ENCODE results near the gene CDC42EP2. TPM values are rescaled to one million over a fixed set of nuclear protein-coding genes. Genes with fewer than 3 reads are reported as not detected.
A peak's percentile ranks its signal among the peaks of the same experiment; 100 is the strongest.

CDC42EP2 gene
- total RNA-seq, 1 donor from 2014 or later, result 37.7 TPM

GRCh38 chr11:65303555-65303954, 11.1 kb upstream of the CDC42EP2 start:
- Mint-ChIP-seq H3K36me3 (ENCODE audit: low read depth, unreplicated experiment) (peaks cover 8% of the 10 kb centered on the region), H3K4me3 (ENCODE audit: unreplicated experiment) (peak overlapping the region; percentile 33), H3K27ac (ENCODE audit: unreplicated experiment) (no peak overlapping the region), H3K9me3 (ENCODE audit: unreplicated experiment) (no peaks in the 10 kb centered on the region), H3K4me1 (ENCODE audit: unreplicated experiment) (peaks cover 7% of the 10 kb centered on the region), H3K27me3 (ENCODE audit: unreplicated experiment) (peaks cover 14% of the 10 kb centered on the region)
- no peak for TF ChIP-seq CTCF (IDR thresholded peaks at IDR 0.05; ENCODE audit: unreplicated experiment)
- DNase-seq (ENCODE audit: low spot score), result no peak

DNA sequence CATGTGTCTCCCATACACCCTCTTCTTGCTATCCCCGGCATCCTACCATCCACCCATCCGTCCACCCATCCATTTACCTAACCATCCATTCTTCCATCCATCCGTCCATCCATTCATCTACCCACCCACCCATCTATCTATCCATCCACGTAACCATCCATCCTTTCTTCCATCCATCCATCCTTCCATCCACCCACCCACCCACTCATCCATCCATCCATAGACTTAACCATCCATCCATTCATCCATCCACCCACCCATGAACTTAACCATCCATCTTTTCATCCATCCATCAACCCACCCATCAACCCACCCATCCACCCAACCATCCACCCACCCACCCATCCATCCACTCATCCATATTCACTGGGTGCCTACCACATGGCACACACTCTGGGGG, 10.6 kb upstream of the CDC42EP2 start:
- Mint-ChIP-seq H3K27ac (ENCODE audit: unreplicated experiment) (peak overlapping the region; percentile 50), H3K9me3 (ENCODE audit: unreplicated experiment) (no peaks in the 10 kb centered on the region), H3K27me3 (ENCODE audit: unreplicated experiment) (peaks cover 14% of the 10 kb centered on the region), H3K36me3 (ENCODE audit: low read depth, unreplicated experiment) (peaks cover 8% of the 10 kb centered on the region), H3K4me1 (ENCODE audit: unreplicated experiment) (peaks cover 7% of the 10 kb centered on the region), H3K4me3 (ENCODE audit: unreplicated experiment) (peak overlapping the region; percentile 33)
- DNase-seq (ENCODE audit: low spot score), result no peak
- TF ChIP-seq CTCF (IDR thresholded peaks at IDR 0.05; ENCODE audit: unreplicated experiment), result no peak

GRCh38 chr11:65304613-65305012, 10.1 kb upstream of the CDC42EP2 start:
- Mint-ChIP-seq H3K9me3 (ENCODE audit: unreplicated experiment) (no peaks in the 10 kb centered on the region), H3K36me3 (ENCODE audit: low read depth, unreplicated experiment) (peaks cover 8% of the 10 kb centered on the region), H3K27me3 (ENCODE audit: unreplicated experiment) (peaks cover 14% of the 10 kb centered on the region), H3K27ac (ENCODE audit: unreplicated experiment) (no peak overlapping the region), H3K4me1 (ENCODE audit: unreplicated experiment) (peaks cover 7% of the 10 kb centered on the region), H3K4me3 (ENCODE audit: unreplicated experiment) (no peak overlapping the region)
- no peak for TF ChIP-seq CTCF (IDR thresholded peaks at IDR 0.05; ENCODE audit: unreplicated experiment)
- DNase-seq (ENCODE audit: low spot score), result no peak

DNA sequence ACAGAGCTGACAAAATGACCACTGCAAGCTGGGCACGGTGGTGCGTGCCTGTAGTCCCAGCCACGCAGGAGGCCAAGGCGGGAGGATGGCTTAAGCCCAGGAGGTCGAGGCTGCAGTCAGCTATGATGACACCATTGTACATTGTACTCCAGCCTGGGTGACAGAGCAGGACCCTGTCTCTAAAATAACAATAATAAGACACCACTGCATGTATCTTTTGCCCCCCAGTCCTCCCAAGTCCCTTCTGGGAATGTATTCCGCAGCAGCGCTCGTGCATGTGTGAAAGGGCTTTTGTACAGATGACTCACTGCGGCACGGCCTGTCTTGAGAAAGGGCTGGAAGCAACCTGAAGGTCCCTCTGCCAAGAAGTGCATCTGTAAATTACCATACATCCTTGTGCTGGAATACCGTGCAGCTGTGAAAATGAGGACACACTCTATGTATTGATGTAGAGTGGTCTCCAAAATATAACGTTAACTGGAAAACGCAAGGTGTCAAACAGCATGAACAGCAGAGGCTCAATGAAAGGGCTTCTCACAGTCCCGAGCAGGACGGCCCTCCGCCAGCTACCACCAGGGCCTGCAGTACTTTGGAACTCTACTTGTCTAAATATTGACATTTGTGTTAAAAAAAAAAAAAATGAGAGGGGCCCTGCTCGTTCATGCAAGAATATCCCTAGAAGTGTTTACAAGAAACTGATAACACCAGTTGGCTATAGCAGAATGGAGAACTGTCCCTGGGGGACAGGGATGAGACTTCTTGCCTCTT, 9.0 kb upstream of the CDC42EP2 start:
- Mint-ChIP-seq H3K36me3 (ENCODE audit: low read depth, unreplicated experiment) (peaks cover 8% of the 10 kb centered on the region), H3K27me3 (ENCODE audit: unreplicated experiment) (peaks cover 14% of the 10 kb centered on the region), H3K9me3 (ENCODE audit: unreplicated experiment) (no peaks in the 10 kb centered on the region), H3K4me3 (ENCODE audit: unreplicated experiment) (peak overlapping the region; percentile 57), H3K4me1 (ENCODE audit: unreplicated experiment) (peaks cover 7% of the 10 kb centered on the region), H3K27ac (ENCODE audit: unreplicated experiment) (no peak overlapping the region)
- TF ChIP-seq CTCF (IDR thresholded peaks at IDR 0.05; ENCODE audit: unreplicated experiment), result no peak
- DNase-seq (ENCODE audit: low spot score), result no peak
